GM12878 (cell line): Measurements from ENCODE around the gene FBXO38. TPM values are rescaled to one million over a fixed set of nuclear protein-coding genes. Genes with fewer than 3 reads are reported as not detected.

Source experiments
- ATAC-seq: fragments of 200-7000 bp; cut with Tn5 transposase; 3 replicates; pipeline ENCODE4 v1.9.1; 2020; ENCODE audit warnings: mild to moderate bottlenecking, moderate library complexity
- BruUV-seq: library from RNA; stranded (reverse); fragments of 400-500 nt; replicated peaks from 2 replicates; lab custom pipeline; 2021; lab: Mats Ljungman, UMichigan
- CTCF ChIA-PET: fragments of 300-600 bp; sonication (Branson Sonifier 250); formaldehyde crosslinking; extraction: SDS; loops from one replicate; lab custom pipeline; 2021; ENCODE audit warnings: inconsistent platforms; lab: Yijun Ruan, JAX
- POLR2A ChIA-PET: fragments of 350-600 bp; formaldehyde crosslinking; extraction: SDS; loops from one replicate; lab custom pipeline; 2021; ENCODE audit warnings: inconsistent platforms; lab: Charles Lee
- RAD21 ChIA-PET: fragments of 300-600 bp; sonication (Branson Sonifier 250); formaldehyde crosslinking; loops from one replicate; lab custom pipeline; 2023; ENCODE audit warnings: antibody characterized with exemption; ENCODE audit not compliant: unreplicated experiment; lab: Charles Lee
- SMC1A ChIA-PET: fragments of 300-600 bp; sonication (Branson Sonifier 250); formaldehyde crosslinking; loops from one replicate; lab custom pipeline; 2023; ENCODE audit not compliant: unreplicated experiment, uncharacterized antibody; lab: Charles Lee
- DNase-seq: peaks from one replicate; pipeline ENCODE4 v3.0.0-alpha.2; 2011; ENCODE audit warnings: low read depth, low spot score
- FAIRE-seq: peaks from 3 replicates; lab custom pipeline; 2011; peaks lifted over from hg19 to GRCh38; lab: Jason Lieb, UNC
- H2AFZ ChIP-seq: 2 replicates; pipeline ENCODE4 v1.6.0; 2011; ENCODE audit warnings: low read depth, low read length, control low read depth; ENCODE audit not compliant: control insufficient read depth
- H3K27ac ChIP-seq: 2 replicates; pipeline ENCODE4 v1.5.1; 2011; ENCODE audit warnings: control low read depth; ENCODE audit not compliant: control insufficient read depth, insufficient read depth
- H3K27me3 ChIP-seq, 2 experiments: replicated peaks in 1 of 2; 2 replicates each; pipeline versions ENCODE4 v1.6.0 to v1.6.1; 2011; ENCODE audit warnings: low read length in 1 of 2; ENCODE audit not compliant: control insufficient read depth in 2 of 2, insufficient read depth in 2 of 2
- H3K36me3 ChIP-seq, 2 experiments: 2 replicates each; pipeline ENCODE4 v1.5.1; 2011; ENCODE audit warnings: low read length in 1 of 2; ENCODE audit not compliant: control insufficient read depth in 2 of 2, insufficient read depth in 2 of 2
- H3K4me1 ChIP-seq: 2 replicates; pipeline ENCODE4 v1.6.1; 2011; ENCODE audit warnings: mild to moderate bottlenecking, low read length, moderate library complexity, mixed read lengths; ENCODE audit not compliant: control insufficient read depth, insufficient read depth
- H3K4me2 ChIP-seq: 2 replicates; pipeline ENCODE4 v1.6.0; 2011; ENCODE audit warnings: control low read depth; ENCODE audit not compliant: control insufficient read depth, insufficient read depth
- H3K4me3 ChIP-seq: fragments of 200-600 bp; sonication (generic); 2 replicates; pipeline ENCODE4 v1.5.1; 2016
- H3K79me2 ChIP-seq: 2 replicates; pipeline ENCODE4 v1.6.0; 2011; ENCODE audit warnings: low read length; ENCODE audit not compliant: control insufficient read depth, insufficient read depth
- H3K9ac ChIP-seq: 2 replicates; pipeline ENCODE4 v1.8.0; 2011; ENCODE audit warnings: low read length, control low read depth, mixed read lengths; ENCODE audit not compliant: control insufficient read depth, insufficient read depth
- H3K9me3 ChIP-seq: replicated peaks from 3 replicates; pipeline ENCODE4 v1.5.1; 2011; ENCODE audit warnings: mild to moderate bottlenecking, low read length; ENCODE audit not compliant: control insufficient read depth, insufficient read depth
- H4K20me1 ChIP-seq: 2 replicates; pipeline ENCODE4 v1.6.0; 2011; ENCODE audit not compliant: control insufficient read depth, insufficient read depth
- BCLAF1 ChIP-seq: fragments of 450-650 bp; IDR thresholded peaks from 2 replicates; pipeline ENCODE4 v1.6.1; 2017; ENCODE audit warnings: antibody characterized with exemption, mild to moderate bottlenecking, moderate library complexity
- EGR1 ChIP-seq, 2 experiments: IDR thresholded peaks; 1 replicate in 1 of 2; 2 replicates in 1 of 2; pipeline ENCODE4 v1.6.1; 2011 to 2012; ENCODE audit warnings: low read depth in 2 of 2, low read length in 2 of 2, borderline replicate concordance in 1 of 2, mild to moderate bottlenecking in 1 of 2, moderate library complexity in 1 of 2
- ETV6 ChIP-seq, 2 experiments: fragments of 450-650 bp in 1 of 2; IDR thresholded peaks in 1 of 2; conservative IDR thresholded peaks in 1 of 2; 2 replicates each; pipeline ENCODE4 v1.6.1; 2014; ENCODE audit warnings: antibody characterized with exemption in 1 of 2, borderline replicate concordance in 1 of 2, low read depth in 1 of 2, mild to moderate bottlenecking in 1 of 2, moderate library complexity in 1 of 2
- HDAC2 ChIP-seq: fragments of 200-600 bp; sonication (generic); IDR thresholded peaks from 2 replicates; pipeline ENCODE4 v1.6.1; 2017
- HDGF ChIP-seq: fragments of 450-650 bp; IDR thresholded peaks from 2 replicates; pipeline ENCODE4 v1.6.1; 2016; ENCODE audit warnings: antibody characterized with exemption
- HSF1 ChIP-seq: fragments of 150-350 bp; IDR thresholded peaks from 2 replicates; pipeline ENCODE4 v1.6.1; 2014; ENCODE audit warnings: mild to moderate bottlenecking, low read depth, low read length
- MEF2A ChIP-seq: IDR thresholded peaks from 2 replicates; pipeline ENCODE4 v1.6.1; 2011; ENCODE audit warnings: low read depth, mild to moderate bottlenecking, low read length, moderate library complexity; ENCODE audit not compliant: insufficient read depth
- MLLT1 ChIP-seq: fragments of 450-650 bp; IDR thresholded peaks from 2 replicates; pipeline ENCODE4 v1.6.1; 2016; ENCODE audit warnings: mild to moderate bottlenecking
- POLR2AphosphoS2 ChIP-seq: IDR thresholded peaks from 2 replicates; pipeline ENCODE4 v1.6.1; 2011; ENCODE audit warnings: low read depth, mild to moderate bottlenecking, low read length, improper control_type of control experiment, moderate library complexity
- SMAD1 ChIP-seq: fragments of 450-650 bp; IDR thresholded peaks from 2 replicates; pipeline ENCODE4 v1.6.1; 2018; ENCODE audit warnings: mild to moderate bottlenecking, low read depth; ENCODE audit not compliant: partially characterized antibody
- SMARCA5 ChIP-seq: fragments of 450-650 bp; IDR thresholded peaks from 2 replicates; pipeline ENCODE4 v1.6.1; 2017; ENCODE audit warnings: mild to moderate bottlenecking
- TARDBP ChIP-seq: IDR thresholded peaks from 2 replicates; pipeline ENCODE4 v1.6.1; 2016; ENCODE audit warnings: borderline replicate concordance
- ZBTB33 ChIP-seq: fragments of 450-650 bp; IDR thresholded peaks from 2 replicates; pipeline ENCODE4 v1.6.1; 2017; ENCODE audit warnings: mild to moderate bottlenecking
- ZZZ3 ChIP-seq: IDR thresholded peaks from 2 replicates; pipeline ENCODE4 v1.6.1; 2011; ENCODE audit warnings: low read depth; ENCODE audit not compliant: control insufficient read depth, insufficient read length
- WGBS: methylation state at CpG from one replicate; pipeline ENCODE4 v1.1.6; 2016; ENCODE audit warnings: low lambda C conversion rate; ENCODE audit not compliant: insufficient replicate concordance, insufficient coverage; ENCODE audit errors: missing lambda C conversion rate; 5-methylcytosine and 5-hydroxymethylcytosine counted together
- in situ Hi-C: fragments of 300-500 bp; cut with MboI; formaldehyde crosslinking; loops from 9 replicates; pipeline ENCODE4 v1.14.3; 2018; ENCODE audit warnings: mixed read lengths
- intact Hi-C: fragments of 100-400 bp; cut with micrococcal nuclease; formaldehyde crosslinking; loops from one replicate; pipeline ENCODE4 v1.14.2; 2022; ENCODE audit not compliant: unreplicated experiment
- polyA plus RNA-seq, 11 experiments: library from polyadenylated mRNA; depleted of rRNA in 4 of 11; unstranded in 6 of 11; stranded (reverse) in 5 of 11; fragments of >200 nt; fragmentation: Nextera tagmentation in 4 of 11; fragmentation: Illumina TruSeq in 1 of 11; extraction: Ambion mirVana in 4 of 11; extraction: Trizol in 1 of 11; gene quantifications; 1 replicate in 1 of 11; 2 replicates in 10 of 11; pipeline versions ENCODE4 v1.2.1 to v1.2.3, GENCODE V29; 2011 to 2016; ENCODE audit warnings: inconsistent platforms in 2 of 11, missing spikeins in 2 of 11, low read depth in 1 of 11
- total RNA-seq, 4 experiments: library from RNA; depleted of rRNA in 3 of 4; stranded (reverse); fragments of >200 nt in 3 of 4; fragmentation: Illumina TruSeq in 1 of 4; extraction: Trizol in 1 of 4; gene quantifications; 2 replicates each; pipeline versions ENCODE4 v1.2.1 to v1.2.3, GENCODE V29; 2013 to 2021

The FBXO38 gene
- total and polyA plus RNA-seq, 10 of the 15 experiments (the other 5 are each of a cell fraction or from before 2014, with no cell fraction given), result 9.1 to 44.6 (median 28.3) TPM

GRCh38 chr5:148394587-148395019, 10.8 kb downstream of the FBXO38 start:
- POLR2A ChIA-PET, result no interaction called here
- CTCF ChIA-PET, result interaction anchor here (0.6 to 0.7 kb wide), 2 partner anchors 9 to 46 kb away, joined by 3 read pairs; no protein-coding TSS in a partner anchor
- no peak for FAIRE-seq
- no peak overlapping the region for H2AFZ ChIP-seq
- H3K27me3 ChIP-seq, result no peaks in the 10 kb centered on the region
- H3K9ac ChIP-seq, result no peak overlapping the region
- intact Hi-C loops, result no loop called here
- RAD21 ChIA-PET, result no interaction called here
- H3K36me3 ChIP-seq, result peaks cover 0 to 13% of the 10 kb centered on the region in 2 experiments; a peak in 1 of 4 replicates
- BruUV-seq, result no TSS peak
- no peak for TF ChIP-seq EGR1 (IDR thresholded peaks at IDR 0.05; ENCODE audit: borderline replicate concordance in 1 of 2, low read depth in 2 of 2, low read length in 2 of 2)
- no peak for TF ChIP-seq ETV6 (conservative IDR thresholded peaks at IDR 0.05 in 1 of 2, IDR thresholded peaks at IDR 0.05 in 1 of 2; ENCODE audit: borderline replicate concordance in 1 of 2, low read depth in 1 of 2)
- no peak for TF ChIP-seq HDGF
- TF ChIP-seq MEF2A, result no peak
- TF ChIP-seq HSF1, result no peak
- no peak for TF ChIP-seq BCLAF1
- no peak for TF ChIP-seq ZBTB33
- no peak for TF ChIP-seq HDAC2
- no peak for TF ChIP-seq ZZZ3
- TF ChIP-seq MLLT1, result no peak
- no peak for TF ChIP-seq TARDBP
- no peak for TF ChIP-seq SMAD1
- TF ChIP-seq SMARCA5, result no peak
- TF ChIP-seq POLR2AphosphoS2, result no peak
- TF ChIP-seq, all 136 proteins: peak for 0
- ATAC-seq (no peak), DNase-seq (no peak)
- peaks cover 18% of the 10 kb centered on the region for H3K79me2 ChIP-seq
- H3K4me3 ChIP-seq, result no peak overlapping the region
- no peaks in the 10 kb centered on the region for H3K4me1 ChIP-seq
- WGBS, result 95% methylated on average over 3 of the region's 3 CpGs
- no peak overlapping the region for H3K4me2 ChIP-seq
- H4K20me1 ChIP-seq, result no peaks in the 10 kb centered on the region
- no peaks in the 10 kb centered on the region for H3K9me3 ChIP-seq
- in situ Hi-C loops, result no loop called here
- SMC1A ChIA-PET, result interaction anchor here (1.6 kb wide), 1 partner anchor 13 kb away, joined by 3 read pairs; no protein-coding TSS in a partner anchor
- H3K27ac ChIP-seq, result no peak overlapping the region
